ENCODE measurements around the gene CFDP1.

Gene CFDP1

DNA sequence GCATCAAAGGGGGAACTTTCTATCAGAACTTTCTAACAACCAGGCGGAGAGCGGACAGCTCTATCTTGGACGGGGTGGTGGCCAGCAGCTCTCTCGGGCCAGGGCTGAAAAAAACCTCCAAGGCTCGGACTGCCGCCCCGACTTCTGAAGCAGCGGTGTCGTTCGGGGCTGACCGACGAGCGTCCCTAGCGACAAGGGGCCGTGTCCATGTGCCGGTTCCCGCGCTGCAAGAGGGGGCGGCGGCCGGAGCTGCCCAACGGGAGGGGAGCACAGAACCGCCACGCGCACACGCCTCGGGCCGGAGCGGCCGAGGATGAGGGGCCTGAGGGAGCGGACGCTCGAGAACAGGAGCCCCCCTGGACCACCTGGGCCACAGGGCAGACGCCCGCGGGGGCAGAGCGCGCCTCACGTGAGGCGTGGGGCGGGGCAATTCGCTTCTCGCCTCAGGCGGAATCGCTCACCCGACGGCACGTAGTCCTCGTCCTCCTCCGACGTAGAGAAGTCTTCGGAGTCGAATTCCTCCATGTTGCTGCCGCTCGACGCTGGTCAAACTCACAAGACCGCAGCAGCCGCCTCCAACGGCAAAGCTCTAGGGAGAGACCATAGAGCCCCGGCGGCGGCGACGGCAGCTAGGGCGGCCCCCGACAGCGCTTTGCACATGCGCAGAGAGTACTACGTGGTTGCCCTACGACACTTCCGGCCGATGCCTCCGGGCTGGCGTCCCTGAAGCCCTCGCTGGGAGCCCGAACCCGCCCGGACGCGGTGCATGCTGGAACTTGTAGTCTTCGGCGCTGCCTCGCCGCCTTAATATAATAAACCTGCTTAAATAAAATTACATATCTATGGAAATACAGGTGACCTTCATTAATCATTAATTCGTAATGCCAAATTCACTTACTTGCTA is at the start of gene CFDP1:
Gene CFDP1 (minus strand): TSS at position 676 of the 904 bp plus-strand sequence. CDS start 151 bp downstream, at position 525.
- Histone ChIP-seq H3K36me3 (ENCODE audit: control insufficient read depth, insufficient read depth, low read length) (no peaks in the 10 kb centered on the region), H3K9ac (ENCODE audit: low read depth, low read length) (peak within 1 kb of the TSS; percentile 93), H3K27ac (ENCODE audit: low read depth, low read length) (peak within 1 kb of the TSS; percentile 85), H3K9me3 (ENCODE audit: control insufficient read depth, insufficient read depth, low read length) (no peaks in the 10 kb centered on the region), H3K4me1 (ENCODE audit: control insufficient read depth, insufficient read depth, low read length) (peaks cover 4% of the 10 kb centered on the region; the same call in 1 of the 2 replicates), H3K27me3 (ENCODE audit: control insufficient read depth, insufficient read depth, low read length) (no peaks in the 10 kb centered on the region), H3K4me3 (ENCODE audit: low read depth, low read length) (peak within 1 kb of the TSS; percentile 93)

DNA sequence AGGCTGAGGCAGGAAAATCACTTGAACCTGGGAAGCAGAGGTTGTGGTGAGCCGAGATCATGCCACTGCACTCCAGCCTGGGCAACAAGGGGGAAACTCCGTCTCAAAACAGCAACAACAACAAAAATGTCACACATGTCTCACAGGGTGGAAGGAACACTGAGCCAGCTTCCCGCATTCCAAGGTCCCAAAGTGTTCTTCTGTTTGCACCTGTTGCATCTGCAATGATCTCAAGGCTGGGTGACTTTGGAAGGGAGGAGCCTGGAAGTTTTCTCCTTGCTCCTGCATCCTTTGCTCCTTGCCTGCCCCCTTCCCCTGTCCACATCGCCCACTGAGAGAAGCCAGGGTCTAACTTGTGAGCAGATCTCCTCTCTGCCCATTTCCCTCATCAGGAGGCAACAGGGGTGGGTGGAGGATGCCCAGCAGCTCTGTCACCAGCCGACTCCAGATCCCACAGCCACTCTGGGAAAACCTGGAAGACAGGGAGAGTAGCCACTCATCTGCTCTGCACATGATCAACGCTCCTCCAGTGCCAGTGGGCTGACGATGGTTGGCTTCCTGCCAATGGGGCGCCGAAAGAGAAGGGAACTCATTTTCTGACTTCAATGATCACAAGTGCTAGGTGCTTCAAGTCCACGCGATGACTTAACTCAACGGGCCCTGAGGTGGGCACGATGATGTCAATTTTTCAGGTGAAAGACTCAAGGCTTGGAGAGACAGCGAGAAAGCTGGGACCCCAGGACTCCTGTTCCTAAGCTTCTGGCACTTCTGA is 49.3 kb upstream of the CFDP1 start:
- H3K4me1 ChIP-seq (ENCODE audit: control insufficient read depth, insufficient read depth, low read length), result no peaks in the 10 kb centered on the region
- H3K9me3 ChIP-seq (ENCODE audit: control insufficient read depth, insufficient read depth, low read length), result no peaks in the 10 kb centered on the region
- peaks cover 38% of the 10 kb centered on the region for H3K36me3 ChIP-seq (ENCODE audit: control insufficient read depth, insufficient read depth, low read length)
- no peak overlapping the region for H3K4me3 ChIP-seq (ENCODE audit: low read depth, low read length)
- no peak overlapping the region for H3K27ac ChIP-seq (ENCODE audit: low read depth, low read length)
- no peak overlapping the region for H3K9ac ChIP-seq (ENCODE audit: low read depth, low read length)
- no peaks in the 10 kb centered on the region for H3K27me3 ChIP-seq (ENCODE audit: control insufficient read depth, insufficient read depth, low read length)

DNA sequence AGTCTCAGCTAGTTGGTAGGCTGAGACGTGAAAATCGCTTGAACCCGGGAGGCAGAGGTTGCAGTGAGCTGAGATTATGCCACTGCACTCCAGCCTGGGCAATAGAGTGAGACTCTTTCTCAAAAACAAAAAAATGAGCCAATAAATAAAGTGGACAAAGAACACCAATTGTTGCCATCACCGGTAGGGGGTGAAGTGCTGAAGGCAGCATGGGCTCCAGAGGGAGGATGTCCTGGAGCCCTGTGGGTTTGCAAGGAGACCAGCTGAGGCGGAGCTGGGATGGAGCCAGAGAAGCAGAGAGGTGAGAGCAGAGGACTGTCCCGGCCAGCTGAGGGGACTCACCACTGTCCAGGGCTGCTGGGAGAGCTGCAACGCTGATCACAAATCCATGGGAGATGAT is 48.2 kb upstream of the CFDP1 start:
- no peaks in the 10 kb centered on the region for H3K4me1 ChIP-seq (ENCODE audit: control insufficient read depth, insufficient read depth, low read length)
- H3K9me3 ChIP-seq (ENCODE audit: control insufficient read depth, insufficient read depth, low read length), result no peaks in the 10 kb centered on the region
- H3K27me3 ChIP-seq (ENCODE audit: control insufficient read depth, insufficient read depth, low read length), result no peaks in the 10 kb centered on the region
- peaks cover 35% of the 10 kb centered on the region for H3K36me3 ChIP-seq (ENCODE audit: control insufficient read depth, insufficient read depth, low read length)
- no peak overlapping the region for H3K4me3 ChIP-seq (ENCODE audit: low read depth, low read length)
- H3K9ac ChIP-seq (ENCODE audit: low read depth, low read length), result no peak overlapping the region
- no peak overlapping the region for H3K27ac ChIP-seq (ENCODE audit: low read depth, low read length)

DNA sequence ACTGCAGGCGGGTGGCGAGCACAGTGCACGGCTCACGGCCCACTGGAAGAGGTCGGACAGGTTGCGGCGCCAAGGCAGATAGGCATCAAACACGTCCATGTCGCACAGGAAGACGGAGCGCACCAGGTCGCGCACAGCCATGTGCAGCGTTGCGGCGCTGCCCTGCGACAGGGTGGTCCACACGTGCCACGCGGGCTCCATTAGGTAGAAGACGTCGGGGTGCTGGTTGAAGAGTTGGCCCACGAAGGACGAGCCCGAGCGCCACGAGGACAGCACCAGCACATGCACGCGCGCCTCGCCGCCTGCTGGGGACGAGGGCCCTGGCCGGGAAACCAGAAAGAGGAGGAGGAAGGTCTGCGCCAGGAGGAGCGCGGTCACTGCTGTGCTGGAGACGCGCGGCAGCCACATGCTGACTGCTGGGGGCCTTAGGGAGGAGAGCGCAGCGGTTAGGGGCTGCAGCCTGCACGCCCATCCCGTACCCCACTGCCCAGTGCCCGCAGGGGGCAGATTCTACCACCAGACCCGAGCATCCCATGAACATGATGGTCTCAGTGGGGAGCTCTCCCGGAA is 46.2 kb upstream of the CFDP1 start:
- peaks cover 31% of the 10 kb centered on the region for H3K36me3 ChIP-seq (ENCODE audit: control insufficient read depth, insufficient read depth, low read length)
- H3K27ac ChIP-seq (ENCODE audit: low read depth, low read length), result no peak overlapping the region
- no peaks in the 10 kb centered on the region for H3K9me3 ChIP-seq (ENCODE audit: control insufficient read depth, insufficient read depth, low read length)
- no peak overlapping the region for H3K4me3 ChIP-seq (ENCODE audit: low read depth, low read length)
- no peaks in the 10 kb centered on the region for H3K27me3 ChIP-seq (ENCODE audit: control insufficient read depth, insufficient read depth, low read length)
- no peak overlapping the region for H3K9ac ChIP-seq (ENCODE audit: low read depth, low read length)
- no peaks in the 10 kb centered on the region for H3K4me1 ChIP-seq (ENCODE audit: control insufficient read depth, insufficient read depth, low read length)

DNA sequence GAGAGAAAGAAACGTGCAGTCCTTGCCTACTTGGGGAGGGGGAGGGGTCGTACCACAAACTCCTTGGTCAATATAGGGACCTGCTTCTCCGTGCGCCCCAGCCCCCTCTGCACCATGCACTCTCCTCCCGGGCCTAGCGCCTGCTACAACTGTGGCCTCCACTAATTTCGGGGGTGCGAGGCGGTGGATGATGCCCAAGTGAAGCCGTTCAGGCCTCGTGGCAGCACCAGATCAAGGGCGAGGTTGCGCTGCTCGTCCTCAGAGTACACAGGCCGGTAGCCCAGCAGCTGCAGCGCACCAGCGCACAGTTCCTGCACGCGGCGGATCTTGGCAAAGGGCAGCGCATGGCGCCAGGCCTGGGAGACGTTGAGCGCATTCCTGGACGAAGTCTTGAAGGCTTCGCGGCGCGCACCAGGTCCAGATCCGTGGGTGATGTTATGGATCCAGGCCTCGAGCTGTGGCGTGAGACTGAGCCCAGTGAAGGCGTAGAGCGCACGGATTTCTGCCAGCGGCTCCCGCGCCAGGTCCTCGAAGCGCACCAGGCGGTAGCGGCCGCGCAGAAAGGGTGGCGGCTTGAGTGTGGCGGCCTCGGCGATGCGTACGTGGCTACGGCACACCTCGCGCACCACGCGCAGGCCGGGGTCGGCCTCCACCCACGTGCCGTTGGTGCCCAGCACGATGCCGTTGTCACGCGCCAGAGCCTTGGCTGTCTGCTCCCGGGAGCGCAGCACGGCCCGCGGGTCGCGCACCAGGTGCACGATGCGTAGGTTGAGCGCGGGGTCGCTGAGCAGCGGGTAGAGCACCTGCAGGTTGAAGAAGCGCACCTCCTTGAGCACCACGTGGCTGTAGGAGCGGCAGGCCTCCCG is 45.4 kb upstream of the CFDP1 start:
- Histone ChIP-seq H3K27ac (ENCODE audit: low read depth, low read length) (no peak overlapping the region), H3K9me3 (ENCODE audit: control insufficient read depth, insufficient read depth, low read length) (no peaks in the 10 kb centered on the region), H3K36me3 (ENCODE audit: control insufficient read depth, insufficient read depth, low read length) (peaks cover 31% of the 10 kb centered on the region), H3K4me3 (ENCODE audit: low read depth, low read length) (no peak overlapping the region), H3K4me1 (ENCODE audit: control insufficient read depth, insufficient read depth, low read length) (no peaks in the 10 kb centered on the region), H3K27me3 (ENCODE audit: control insufficient read depth, insufficient read depth, low read length) (no peaks in the 10 kb centered on the region), H3K9ac (ENCODE audit: low read depth, low read length) (no peak overlapping the region)

DNA sequence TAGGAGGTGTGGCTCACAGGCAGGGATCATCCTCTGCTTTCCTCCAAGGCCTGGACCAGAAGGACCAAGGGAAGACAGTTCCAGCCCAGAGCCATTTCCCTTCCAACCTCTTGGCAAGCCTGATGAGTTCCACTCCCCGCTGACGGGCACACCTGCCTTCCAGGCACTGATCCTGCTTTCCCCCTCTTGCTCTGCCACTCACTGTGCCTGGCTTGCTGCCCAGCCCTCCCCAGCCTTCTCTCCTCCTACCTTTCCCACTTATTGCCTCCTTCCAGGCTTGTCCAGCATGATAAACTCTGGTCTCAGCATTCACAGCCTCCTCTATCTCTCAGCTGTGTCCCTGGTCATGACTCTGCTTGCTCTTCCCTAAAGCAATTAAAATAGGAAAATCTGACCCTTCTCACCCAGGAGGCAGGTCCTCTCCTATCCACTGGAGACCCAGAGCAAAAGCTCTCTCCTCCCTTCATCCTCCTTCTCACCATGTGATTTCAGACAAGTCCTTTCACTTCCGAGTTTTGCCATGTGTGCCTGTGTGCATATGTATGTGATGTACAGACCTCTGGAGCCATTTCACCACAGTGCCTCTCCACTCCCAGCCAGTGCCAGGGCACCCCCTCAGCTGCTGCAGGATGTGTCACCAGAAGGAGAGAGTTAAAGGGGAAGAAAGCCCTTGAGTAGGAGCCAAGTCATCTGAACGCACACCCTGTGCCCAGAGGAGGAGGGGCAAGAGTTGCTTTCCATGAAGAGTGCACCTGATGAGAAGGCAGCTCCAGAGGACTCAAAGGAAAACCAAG is 44.6 kb upstream of the CFDP1 start:
- H3K27me3 ChIP-seq (ENCODE audit: control insufficient read depth, insufficient read depth, low read length), result no peaks in the 10 kb centered on the region
- no peaks in the 10 kb centered on the region for H3K4me1 ChIP-seq (ENCODE audit: control insufficient read depth, insufficient read depth, low read length)
- H3K9me3 ChIP-seq (ENCODE audit: control insufficient read depth, insufficient read depth, low read length), result peaks cover 2% of the 10 kb centered on the region; the same call in 1 of the 2 replicates
- no peak overlapping the region for H3K4me3 ChIP-seq (ENCODE audit: low read depth, low read length)
- no peak overlapping the region for H3K27ac ChIP-seq (ENCODE audit: low read depth, low read length)
- peaks cover 37% of the 10 kb centered on the region for H3K36me3 ChIP-seq (ENCODE audit: control insufficient read depth, insufficient read depth, low read length)
- H3K9ac ChIP-seq (ENCODE audit: low read depth, low read length), result no peak overlapping the region

DNA sequence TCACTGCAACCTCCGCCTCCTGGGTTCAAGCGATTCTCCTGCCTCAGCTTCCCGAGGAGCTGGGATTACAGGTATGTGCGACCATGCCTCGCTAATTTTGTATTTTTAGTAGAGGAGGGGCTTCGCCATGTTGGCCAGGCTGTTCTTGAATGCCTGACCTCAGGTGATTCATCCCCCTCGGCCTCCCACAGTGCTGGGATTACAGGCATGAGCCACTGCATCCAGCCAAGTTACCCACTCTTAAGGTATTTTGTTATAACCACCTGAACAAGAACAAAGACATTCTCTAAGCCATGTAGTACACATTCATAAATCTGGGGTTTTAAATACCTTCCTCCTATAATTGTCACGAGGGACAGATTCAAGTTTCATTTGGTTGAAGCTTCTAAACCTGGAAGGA is 43.5 kb upstream of the CFDP1 start:
- H3K27me3 ChIP-seq (ENCODE audit: control insufficient read depth, insufficient read depth, low read length), result no peaks in the 10 kb centered on the region
- H3K36me3 ChIP-seq (ENCODE audit: control insufficient read depth, insufficient read depth, low read length), result peaks cover 40% of the 10 kb centered on the region
- H3K9me3 ChIP-seq (ENCODE audit: control insufficient read depth, insufficient read depth, low read length), result peaks cover 3% of the 10 kb centered on the region; the same call in 1 of the 2 replicates
- H3K9ac ChIP-seq (ENCODE audit: low read depth, low read length), result no peak overlapping the region
- H3K4me3 ChIP-seq (ENCODE audit: low read depth, low read length), result no peak overlapping the region
- peaks cover 10% of the 10 kb centered on the region for H3K4me1 ChIP-seq (ENCODE audit: control insufficient read depth, insufficient read depth, low read length)
- H3K27ac ChIP-seq (ENCODE audit: low read depth, low read length), result no peak overlapping the region

DNA sequence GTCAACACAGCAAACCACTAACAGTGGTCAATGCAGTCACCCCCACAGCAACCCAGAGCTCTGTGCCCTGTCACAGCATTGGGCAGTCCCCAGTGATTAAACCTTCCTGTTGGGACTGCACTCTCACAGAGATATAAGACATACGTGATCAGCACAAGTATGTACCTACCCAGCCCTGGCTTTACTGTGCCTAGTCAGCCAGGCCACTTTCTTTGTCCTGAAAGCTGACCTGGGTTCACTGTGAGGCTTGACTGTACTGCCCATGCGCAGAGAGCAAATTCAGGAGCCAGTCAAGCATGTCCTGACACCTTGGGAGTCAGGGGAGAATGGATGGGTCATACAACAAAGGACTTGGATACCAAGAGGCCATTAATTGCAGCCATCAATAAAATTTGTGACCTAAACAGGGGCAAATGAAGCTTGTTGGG is 42.1 kb upstream of the CFDP1 start:
- Histone ChIP-seq H3K36me3 (ENCODE audit: control insufficient read depth, insufficient read depth, low read length) (peaks cover 40% of the 10 kb centered on the region), H3K27me3 (ENCODE audit: control insufficient read depth, insufficient read depth, low read length) (no peaks in the 10 kb centered on the region), H3K9ac (ENCODE audit: low read depth, low read length) (no peak overlapping the region), H3K4me1 (ENCODE audit: control insufficient read depth, insufficient read depth, low read length) (peaks cover 15% of the 10 kb centered on the region), H3K9me3 (ENCODE audit: control insufficient read depth, insufficient read depth, low read length) (peaks cover 3% of the 10 kb centered on the region; the same call in 1 of the 2 replicates), H3K4me3 (ENCODE audit: low read depth, low read length) (no peak overlapping the region), H3K27ac (ENCODE audit: low read depth, low read length) (no peak overlapping the region)

DNA sequence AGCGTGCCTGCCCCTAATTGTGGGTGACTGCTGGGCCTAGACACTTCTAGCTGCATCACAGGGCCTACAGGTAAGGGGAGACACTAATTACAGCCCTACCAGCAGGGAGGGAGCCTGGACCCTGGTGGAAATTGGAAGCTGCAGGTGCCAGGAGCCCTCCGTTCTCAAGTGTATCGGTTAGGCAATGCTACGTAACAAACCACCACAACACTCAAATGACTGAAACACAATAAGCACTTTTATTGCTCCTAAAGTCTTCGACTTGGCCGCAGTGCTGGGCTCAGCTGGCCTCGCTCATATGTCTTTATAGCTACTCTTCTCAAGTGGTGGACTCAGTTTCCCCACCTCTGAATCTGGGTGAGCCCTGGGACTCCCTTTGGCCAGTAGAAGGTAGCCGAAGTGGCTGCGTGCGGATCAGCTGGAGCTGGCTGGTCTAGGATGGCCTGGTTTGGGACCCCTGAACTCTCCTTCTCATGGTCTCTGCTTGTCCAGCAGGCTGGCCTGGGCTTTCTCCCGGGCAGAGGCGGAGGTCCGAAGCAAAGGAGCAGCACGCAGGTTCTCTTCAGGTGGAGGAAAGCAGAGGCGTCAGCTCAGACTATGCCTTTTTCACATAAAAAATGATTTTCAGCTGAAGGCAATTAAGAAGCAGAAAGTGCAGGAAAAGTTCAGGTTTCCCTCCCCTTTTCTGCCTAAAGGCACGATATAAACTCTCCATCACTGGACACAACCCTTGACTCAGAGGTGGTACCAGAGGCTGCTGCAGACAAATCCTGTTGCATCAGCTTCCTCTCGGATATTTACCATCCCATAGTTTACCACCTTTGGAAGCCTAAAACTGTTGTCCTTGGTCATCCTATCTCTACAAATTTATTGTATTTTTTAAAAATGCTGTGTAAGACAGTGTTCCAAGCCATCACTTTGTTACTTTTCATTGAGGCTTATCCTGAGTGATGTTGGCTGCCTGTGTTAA is 39.9 kb upstream of the CFDP1 start:
- Histone ChIP-seq H3K36me3 (ENCODE audit: control insufficient read depth, insufficient read depth, low read length) (peaks cover 20% of the 10 kb centered on the region), H3K9ac (ENCODE audit: low read depth, low read length) (0 out of 2 replicates have a peak overlapping the region, but pooled peaks have one; percentile 11), H3K4me3 (ENCODE audit: low read depth, low read length) (no peak overlapping the region), H3K9me3 (ENCODE audit: control insufficient read depth, insufficient read depth, low read length) (peaks cover 3% of the 10 kb centered on the region; the same call in 1 of the 2 replicates), H3K27me3 (ENCODE audit: control insufficient read depth, insufficient read depth, low read length) (no peaks in the 10 kb centered on the region), H3K27ac (ENCODE audit: low read depth, low read length) (peak overlapping the region; percentile 88), H3K4me1 (ENCODE audit: control insufficient read depth, insufficient read depth, low read length) (peaks cover 15% of the 10 kb centered on the region)

Data from HUES48 (cell line).